Right renal pelvis (tissue), 4 donors: Measurements from ENCODE around the gene AKAP6. TPM values are rescaled to one million over a fixed set of nuclear protein-coding genes. Genes with fewer than 3 reads are reported as not detected.
A peak's percentile ranks its signal among the peaks of the same experiment; 100 is the strongest.

Experiments
- DNase-seq, 4 donors: peaks; one replicate each; pipeline ENCODE4 v3.0.0-alpha.2; 2013; ENCODE audit warnings: low read depth in 4 of 4, low spot score in 3 of 4, missing footprints in 1 of 4
- polyA plus RNA-seq, 4 donors: library from polyadenylated mRNA; unstranded; fragments of 120-200 nt; gene quantifications; one replicate each; pipeline ENCODE4 v1.2.1, GENCODE V29; 2013; ENCODE audit not compliant: insufficient read length in 4 of 4

AKAP6 gene
- polyA plus RNA-seq, 4 donors = 2.8 to 3.7 (median 3.1) TPM

GRCh38 chr14:32472076-32472475 lies 143.0 kb downstream of the AKAP6 start:
- no peak for DNase-seq

DNA sequence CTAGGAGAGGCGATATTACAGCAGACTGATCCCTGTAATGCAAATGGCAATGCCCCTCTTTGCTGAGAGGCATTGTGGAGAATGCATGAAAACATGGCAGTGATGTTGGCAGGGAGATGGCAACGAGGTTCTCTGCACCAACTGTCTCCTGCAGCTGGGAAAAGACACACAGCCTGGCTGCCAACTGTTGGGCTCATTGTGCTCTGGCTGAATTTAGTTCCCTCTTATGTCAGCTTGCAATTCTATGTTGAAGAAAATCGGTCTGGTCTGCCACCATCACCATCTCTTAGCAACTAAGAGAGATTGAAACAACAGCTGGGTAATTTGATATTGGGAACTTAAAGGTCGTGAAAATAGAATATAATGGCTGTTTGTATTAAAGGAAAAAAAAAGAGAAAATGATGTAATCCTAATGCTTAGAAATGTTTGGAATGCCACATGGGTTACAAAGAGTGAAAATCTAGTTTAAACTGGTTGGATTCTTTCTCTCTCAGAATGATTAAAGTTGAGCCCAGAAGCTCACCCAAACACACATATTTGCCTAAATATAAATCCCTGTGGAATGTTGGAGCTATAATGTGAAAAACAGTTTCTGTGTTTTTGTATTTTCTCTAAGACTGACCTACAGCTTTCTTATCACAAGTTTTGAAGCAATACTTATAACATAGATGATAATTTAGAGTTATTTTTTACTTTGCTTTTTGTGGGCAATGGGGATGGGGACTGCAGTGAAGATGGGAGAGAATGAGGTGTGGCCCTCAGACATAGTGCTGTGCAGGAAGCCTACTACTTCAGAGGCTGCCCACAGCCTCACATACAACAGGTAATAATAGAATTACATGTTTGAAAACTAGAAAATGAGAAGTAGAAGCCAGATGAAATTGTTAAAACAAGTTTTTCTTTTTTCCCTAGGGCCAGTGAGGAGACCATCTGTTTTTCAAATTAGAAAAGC lies 143.7 kb downstream of the AKAP6 start:
- peak in 3 of 4 donors; percentile 20 to 45 (median 36) for DNase-seq

GRCh38 chr14:32473464-32473855 lies 144.4 kb downstream of the AKAP6 start:
- DNase-seq = peak in 2 of 4 donors; percentile 12 to 25

DNA sequence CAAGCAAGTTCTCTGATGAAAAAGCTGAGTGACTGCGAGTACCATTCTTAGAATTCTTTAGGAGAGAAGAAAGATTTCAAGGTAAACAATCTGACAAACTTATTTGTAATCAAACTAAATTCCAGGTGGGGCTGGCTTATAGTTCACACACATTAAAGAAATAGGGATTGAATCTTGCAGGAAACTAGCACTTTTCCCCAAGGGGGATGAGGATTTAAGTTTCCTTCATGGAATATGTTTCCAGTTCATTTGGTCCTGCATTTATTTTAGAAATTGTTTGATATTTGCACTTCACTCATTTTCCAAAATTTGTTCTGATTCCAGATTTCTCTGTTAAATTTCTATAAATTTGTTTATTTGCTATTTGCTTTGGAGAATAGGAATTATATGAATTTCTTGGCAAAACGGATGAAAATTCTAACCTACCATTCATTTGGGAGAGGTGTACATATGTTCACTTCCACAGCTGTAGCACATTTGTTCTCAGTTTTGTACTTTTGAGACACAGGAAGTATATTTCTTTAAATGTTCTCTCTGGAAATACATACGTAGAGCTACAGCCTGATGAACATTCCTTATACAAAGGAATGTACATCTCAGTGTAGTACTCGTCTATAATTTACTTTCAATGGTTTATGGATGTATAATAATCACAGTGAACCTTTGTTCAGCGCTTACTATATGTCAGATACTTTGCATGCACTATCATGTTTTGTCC lies 145.5 kb downstream of the AKAP6 start:
- DNase-seq = no peak

GRCh38 chr14:32476532-32476931 lies 147.4 kb downstream of the AKAP6 start:
- DNase-seq = no peak

GRCh38 chr14:32477396-32477795 lies 148.3 kb downstream of the AKAP6 start:
- no peak for DNase-seq

DNA sequence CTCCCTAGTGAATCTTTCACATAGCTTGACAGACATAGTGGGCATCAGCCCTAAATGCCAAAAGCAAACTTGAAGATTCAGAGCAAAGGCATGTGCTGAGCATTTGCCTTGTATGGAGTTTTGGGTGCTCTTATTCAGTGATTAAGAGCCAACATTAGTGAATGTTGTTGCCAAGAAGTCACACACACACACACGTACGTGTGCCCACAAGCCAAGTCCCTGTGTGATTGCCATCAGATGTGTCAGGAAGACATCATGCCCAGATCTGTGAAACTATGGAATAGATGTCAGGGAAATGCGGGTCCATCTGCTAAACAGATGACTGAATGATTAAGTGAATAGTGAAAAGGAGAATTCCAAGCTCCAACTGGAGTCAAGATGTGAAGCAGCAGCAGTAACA lies 149.0 kb downstream of the AKAP6 start:
- DNase-seq = no peak

DNA sequence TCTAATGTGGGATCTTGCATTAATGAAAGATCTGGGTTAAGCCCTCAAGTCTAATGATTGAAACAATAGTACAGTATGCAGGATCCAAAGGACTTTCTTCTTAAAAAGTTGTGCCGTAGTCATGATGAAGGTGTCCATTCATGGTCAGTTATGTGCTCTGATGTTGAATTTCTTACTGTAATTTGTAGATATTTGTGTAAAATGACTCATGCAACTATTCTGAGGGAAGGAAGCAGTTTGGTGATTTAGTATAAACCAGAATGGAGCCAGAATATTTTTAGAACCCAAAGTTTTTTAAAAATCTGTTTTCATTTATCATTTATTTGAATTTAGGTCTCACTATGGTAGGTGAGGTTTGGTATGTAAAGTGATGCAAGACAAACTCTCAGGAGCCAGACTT lies 151.2 kb downstream of the AKAP6 start:
- DNase-seq = no peak

DNA sequence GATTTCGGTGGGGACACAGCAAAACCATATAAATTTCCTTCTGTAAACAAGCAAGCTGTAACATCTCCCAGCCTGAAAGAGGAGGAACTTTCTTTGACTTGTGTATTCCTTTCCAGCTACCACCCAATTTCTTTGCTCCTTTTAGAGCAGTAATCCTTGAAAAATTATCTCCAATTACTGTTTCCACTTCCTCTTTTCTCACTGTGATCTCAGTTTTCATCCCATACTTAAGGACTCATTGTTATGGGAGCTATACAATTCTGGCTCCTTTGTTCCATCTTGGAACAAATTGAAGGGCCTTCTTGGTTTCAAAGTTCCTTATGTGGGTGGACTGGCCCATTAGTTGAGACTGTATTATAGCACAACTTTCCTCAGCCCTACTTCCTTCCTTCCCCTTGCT lies 152.6 kb downstream of the AKAP6 start:
- DNase-seq = no peak

DNA sequence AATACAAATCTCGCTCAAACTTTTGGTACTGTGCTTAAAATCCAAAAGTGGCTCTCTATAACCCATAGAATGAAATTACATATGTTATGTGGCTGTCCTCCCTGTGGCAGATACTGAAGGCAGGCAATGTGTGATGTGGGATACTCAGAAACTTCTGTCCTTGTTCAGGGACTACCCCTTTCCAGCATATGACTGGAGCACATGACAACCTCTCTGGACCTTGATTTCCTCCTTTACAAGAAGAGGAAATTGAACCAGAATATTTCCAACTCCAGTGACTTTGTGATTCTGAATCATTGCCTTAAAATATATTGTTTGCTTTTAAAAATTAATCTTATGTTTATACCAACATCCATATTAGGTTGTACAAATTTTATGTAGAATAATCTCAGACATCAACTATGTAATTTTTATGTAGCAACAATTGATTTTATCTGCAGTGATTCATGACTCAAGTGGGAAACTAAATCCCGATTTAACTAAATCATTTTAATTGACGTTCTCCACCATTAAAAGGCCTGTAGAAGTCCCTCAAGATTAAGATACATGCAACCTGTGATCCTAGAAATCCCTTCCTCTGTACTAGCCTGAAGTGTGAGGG lies 162.4 kb downstream of the AKAP6 start:
- no peak for DNase-seq

DNA sequence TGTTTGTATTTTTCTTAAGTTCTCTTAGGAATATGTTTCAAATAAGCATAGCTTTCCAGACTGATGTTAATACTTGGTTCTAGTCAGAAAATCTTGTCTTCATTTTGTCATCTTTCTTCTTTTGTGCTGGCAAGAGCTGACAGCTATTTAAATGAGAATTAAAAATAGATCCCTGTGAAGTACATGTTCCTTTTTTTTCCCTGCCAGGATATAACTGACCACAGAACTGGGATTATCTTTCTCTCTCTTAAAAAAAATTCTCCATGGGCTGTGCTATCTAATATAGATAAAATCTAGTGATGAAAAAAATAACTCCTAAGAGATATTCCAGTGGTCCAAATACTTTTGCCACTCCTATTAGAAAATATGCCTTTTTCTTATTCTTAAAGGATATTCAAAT lies 163.4 kb downstream of the AKAP6 start:
- no peak for DNase-seq

GRCh38 chr14:32494609-32495434 lies 165.7 kb downstream of the AKAP6 start:
- no peak for DNase-seq

DNA sequence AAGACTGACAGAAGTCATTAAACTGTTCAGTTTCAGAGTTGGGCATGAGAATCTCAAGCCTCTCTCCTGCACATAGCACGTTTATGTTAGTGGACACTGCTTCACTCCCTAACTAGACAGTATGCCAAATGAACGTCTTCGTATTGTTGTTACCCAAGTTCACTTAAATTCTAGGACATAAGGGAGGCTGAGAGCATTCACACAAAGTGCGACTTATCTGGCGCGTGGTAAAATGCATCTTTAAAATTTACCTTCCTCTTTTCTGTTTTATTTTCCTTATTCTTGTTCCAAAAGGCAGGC lies 166.3 kb downstream of the AKAP6 start:
- no peak for DNase-seq

DNA sequence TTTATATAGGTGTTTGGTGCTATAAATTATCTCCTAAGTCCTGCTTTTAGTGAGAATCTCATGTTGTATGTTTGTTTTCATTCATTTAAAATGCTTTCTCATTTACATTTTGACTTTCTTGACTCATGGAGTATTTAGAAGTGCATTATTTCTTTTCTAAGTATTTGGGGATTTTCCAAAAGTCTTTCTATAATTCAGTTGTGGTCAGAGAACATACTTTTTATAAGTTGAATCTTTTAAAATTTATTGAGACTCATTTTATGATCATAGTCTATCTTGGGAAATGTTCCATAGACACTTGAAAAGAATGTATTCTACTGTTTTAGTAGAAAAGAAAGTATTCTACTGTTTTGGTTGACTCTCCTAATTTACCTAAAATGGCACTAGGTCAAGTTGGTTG lies 168.2 kb downstream of the AKAP6 start:
- DNase-seq = no peak

DNA sequence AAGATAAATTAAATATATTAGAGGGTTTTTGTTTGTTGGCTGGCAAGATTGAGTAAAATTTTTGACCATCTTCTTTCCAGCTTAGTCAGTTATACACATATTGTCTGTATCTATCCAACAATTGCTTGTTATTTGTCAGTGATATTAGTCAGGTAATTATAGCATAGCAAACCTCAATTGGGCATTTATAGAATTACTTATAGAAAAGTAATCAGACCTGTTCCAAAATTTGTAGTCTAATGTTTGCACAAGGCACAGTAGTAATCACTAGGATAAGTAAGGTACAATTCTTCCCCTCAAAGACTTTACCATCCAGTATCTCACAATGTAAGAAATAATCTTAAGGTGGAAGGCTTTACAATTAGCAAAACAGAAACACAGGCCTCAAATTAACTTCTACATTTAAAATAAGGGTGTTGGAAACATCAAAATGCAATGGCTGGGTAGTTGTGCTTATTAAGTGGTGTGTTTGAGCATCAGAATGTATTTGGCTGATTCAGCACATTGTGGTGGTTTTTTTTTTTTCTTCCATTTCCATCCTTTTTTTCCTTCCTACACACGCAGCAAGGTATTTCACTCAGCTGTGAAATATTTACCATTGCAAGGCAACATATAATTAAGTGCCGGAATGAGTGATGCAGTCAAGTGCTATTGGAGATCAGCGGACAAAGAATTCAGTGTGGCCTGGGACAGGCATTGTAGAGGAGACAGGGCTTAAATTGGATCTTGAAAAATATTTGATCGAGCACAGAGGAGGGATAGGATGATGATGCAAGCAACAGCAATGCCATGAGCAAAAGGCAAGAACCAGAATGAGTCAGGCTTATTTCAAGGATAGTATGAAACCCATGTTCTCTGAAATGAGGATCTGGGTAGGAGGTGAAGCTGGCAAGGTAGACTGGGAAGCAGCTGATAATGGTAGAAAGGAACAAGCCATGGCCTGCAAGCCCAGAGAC lies 178.2 kb downstream of the AKAP6 start:
- DNase-seq = no peak

DNA sequence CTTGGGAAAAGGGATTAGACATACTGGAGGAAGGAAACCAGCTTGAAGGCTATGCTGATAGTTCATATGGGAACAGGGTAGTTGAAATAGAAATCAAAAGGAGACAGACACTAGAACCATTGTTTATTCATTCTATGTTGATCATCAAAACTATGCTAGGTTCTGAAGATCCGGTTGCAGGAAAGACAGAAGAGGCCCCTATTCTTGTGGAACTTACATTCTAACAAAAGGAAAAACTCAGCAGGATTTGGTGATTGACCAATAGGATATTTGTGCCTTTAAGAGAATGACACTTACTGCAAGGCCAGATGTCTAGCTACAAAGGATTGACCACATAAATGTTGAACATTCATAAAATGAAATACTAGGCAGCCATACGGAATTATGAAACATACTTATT lies 179.2 kb downstream of the AKAP6 start:
- DNase-seq = no peak

DNA sequence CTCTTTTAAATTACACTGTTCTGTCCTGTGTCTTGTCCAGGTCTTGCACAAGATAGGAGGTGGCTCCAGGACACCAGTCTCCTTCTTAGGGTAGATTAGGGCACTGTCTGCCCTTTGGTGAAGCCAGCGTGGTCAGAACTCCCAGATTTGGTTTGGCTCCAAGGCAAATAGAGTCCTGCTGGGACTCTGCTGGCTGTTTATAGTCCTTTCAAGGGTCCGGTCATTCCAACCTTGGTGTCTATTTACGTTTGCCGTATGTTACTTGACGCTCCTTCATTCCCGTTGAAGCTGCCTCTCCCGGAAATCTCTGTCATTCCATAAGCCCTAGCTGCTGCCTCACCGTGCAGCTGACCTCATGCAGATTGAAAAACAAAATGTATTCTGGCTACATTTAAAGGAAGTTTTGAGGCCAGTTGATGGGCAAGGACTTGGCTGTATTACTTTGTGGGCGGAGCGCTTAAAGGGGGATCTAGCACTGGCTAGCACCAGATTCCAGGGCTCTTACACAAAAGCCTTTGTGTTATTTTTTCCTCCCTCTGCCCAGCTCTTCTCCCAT lies 180.6 kb downstream of the AKAP6 start:
- no peak for DNase-seq

DNA sequence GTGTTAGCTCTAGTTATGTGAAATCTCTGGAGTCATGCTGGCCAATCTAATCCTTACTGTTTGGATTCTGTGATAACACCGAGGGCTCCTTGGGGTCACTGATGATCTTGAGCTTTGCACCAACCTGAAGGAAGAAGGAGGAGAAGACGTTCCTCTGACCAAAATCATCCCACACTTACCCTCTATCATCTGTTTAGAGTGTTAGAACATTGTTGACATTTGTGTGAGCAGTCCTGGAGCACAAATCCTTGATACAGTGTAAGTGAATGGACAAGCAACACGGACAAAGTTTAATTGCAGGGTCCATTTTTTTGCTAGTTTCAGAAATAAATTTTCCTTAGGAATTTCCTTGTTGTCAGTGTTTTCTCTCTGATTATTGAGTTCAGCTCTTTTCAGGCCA lies 181.7 kb downstream of the AKAP6 start:
- no peak for DNase-seq

- no peak for DNase-seq
These were observed 183.2 kb downstream of the AKAP6 start for GRCh38 chr14:32512348-32512747.
